B cell (primary cell): Measurements from ENCODE around the gene MAEA. TPM values are rescaled to one million over a fixed set of nuclear protein-coding genes. Genes with fewer than 3 reads are reported as not detected.

Source experiments
- ATAC-seq: fragments of 200-7000 bp; cut with Tn5 transposase; one replicate; pipeline ENCODE4 v1.10.0; 2021; ENCODE audit warnings: low read depth, mild to moderate bottlenecking, moderate number of reproducible peaks, moderate library complexity
- CTCF ChIA-PET: fragments of 350-600 bp; sonication (Branson Sonifier 250); formaldehyde crosslinking; loops from one replicate; lab custom pipeline; 2021; ENCODE audit warnings: antibody characterized with exemption, inconsistent platforms; lab: Charles Lee
- POLR2A ChIA-PET: fragments of 350-600 bp; sonication (Branson Sonifier 250); formaldehyde crosslinking; loops from one replicate; lab custom pipeline; 2021; ENCODE audit warnings: antibody characterized with exemption; lab: Charles Lee
- DNase-seq: peaks from one replicate; pipeline ENCODE4 v3.0.0; 2013
- H2AFZ ChIP-seq: 2 replicates; pipeline ENCODE4 v1.6.1; 2012; ENCODE audit warnings: mild to moderate bottlenecking, low read depth, low read length; ENCODE audit not compliant: insufficient read depth, poor library complexity, severe bottlenecking
- H3K27ac ChIP-seq, 2 donors: 1 replicate in 1 of 2; 2 replicates in 1 of 2; pipeline ENCODE4 v1.5.1; 2012 to 2013; ENCODE audit warnings: low read length in 2 of 2, mild to moderate bottlenecking in 2 of 2, moderate library complexity in 1 of 2
- H3K27me3 ChIP-seq, 4 experiments: fragments of 200-600 bp in 1 of 4; sonication (generic) in 1 of 4; replicated peaks in 1 of 4; 1 replicate in 2 of 4; 2 replicates in 2 of 4; pipeline versions ENCODE4 v1.6.1 to v1.7.0; 2013 to 2016; ENCODE audit warnings: low read length in 3 of 4, mild to moderate bottlenecking in 2 of 4, mixed read lengths in 1 of 4, moderate library complexity in 1 of 4; ENCODE audit not compliant: insufficient read depth in 4 of 4, control insufficient read depth in 3 of 4; ENCODE audit errors: control extremely low read depth in 1 of 4
- H3K36me3 ChIP-seq, 2 experiments: replicated peaks in 1 of 2; 1 replicate in 1 of 2; 2 replicates in 1 of 2; pipeline versions ENCODE4 v1.6.1 to v1.7.1; 2013; ENCODE audit warnings: low read length in 1 of 2; ENCODE audit not compliant: insufficient read depth in 2 of 2, control insufficient read depth in 1 of 2; ENCODE audit errors: control extremely low read depth in 1 of 2, extremely low read depth in 1 of 2
- H3K4me1 ChIP-seq, 2 donors: fragments of 200-600 bp in 1 of 2; sonication (generic) in 1 of 2; 1 replicate in 1 of 2; 2 replicates in 1 of 2; pipeline versions ENCODE4 v1.5.1 to v1.6.1; 2013 to 2017; ENCODE audit warnings: low read length in 2 of 2; ENCODE audit not compliant: control insufficient read depth in 2 of 2, insufficient read depth in 2 of 2
- H3K4me2 ChIP-seq: replicated peaks from 2 replicates; pipeline ENCODE3; 2012; ENCODE audit warnings: mild to moderate bottlenecking, low read depth, low read length; ENCODE audit not compliant: poor library complexity, severe bottlenecking
- H3K4me3 ChIP-seq, 5 experiments: fragments of 200-600 bp in 1 of 5; sonication (generic) in 1 of 5; 1 replicate in 3 of 5; 2 replicates in 2 of 5; pipeline versions ENCODE4 v1.5.1 to v1.7.0; 2011 to 2016; ENCODE audit warnings: low read length in 4 of 5, mild to moderate bottlenecking in 4 of 5, low read depth in 2 of 5, control low read depth in 1 of 5, moderate library complexity in 1 of 5; ENCODE audit not compliant: insufficient read depth in 1 of 5; ENCODE audit errors: control extremely low read depth in 1 of 5, extremely low read depth in 1 of 5
- H3K79me2 ChIP-seq: fragments of 200-600 bp; sonication (generic); one replicate; pipeline ENCODE4 v1.6.0; 2016; ENCODE audit warnings: low read length; ENCODE audit not compliant: control insufficient read depth, insufficient read depth
- H3K9ac ChIP-seq: fragments of 200-600 bp; sonication (generic); 2 replicates; pipeline ENCODE4 v1.6.1; 2017; ENCODE audit warnings: mild to moderate bottlenecking, low read length, moderate library complexity
- H3K9me3 ChIP-seq, 3 donors: one replicate each; pipeline versions ENCODE4 v1.6.1 to v1.7.1; 2013; ENCODE audit warnings: low read length in 2 of 3; ENCODE audit not compliant: control insufficient read depth in 2 of 3, insufficient read depth in 1 of 3; ENCODE audit errors: control extremely low read depth in 1 of 3
- H4K20me1 ChIP-seq: 2 replicates; pipeline ENCODE4 v1.6.0; 2012; ENCODE audit warnings: mild to moderate bottlenecking, low read length; ENCODE audit not compliant: insufficient read depth, control insufficient read depth, poor library complexity, severe bottlenecking
- H3K27ac Mint-ChIP-seq: one replicate; pipeline ENCODE4 v1.8.0; 2021; ENCODE audit warnings: mixed read lengths
- H3K27me3 Mint-ChIP-seq: one replicate; pipeline ENCODE4 v1.8.0; 2021; ENCODE audit warnings: mixed read lengths
- H3K4me1 Mint-ChIP-seq: one replicate; pipeline ENCODE4 v1.8.0; 2021; ENCODE audit warnings: mixed read lengths
- H3K4me3 Mint-ChIP-seq: one replicate; pipeline ENCODE4 v1.8.0; 2021; ENCODE audit warnings: mixed read lengths
- H3K9me3 Mint-ChIP-seq: one replicate; pipeline ENCODE4 v1.8.0; 2022; ENCODE audit warnings: mixed read lengths; ENCODE audit not compliant: insufficient read depth
- EZH2 ChIP-seq: IDR thresholded peaks from 2 replicates; pipeline ENCODE4 v1.6.1; 2012; ENCODE audit warnings: borderline replicate concordance, low read depth, mild to moderate bottlenecking, moderate library complexity, low read length; ENCODE audit not compliant: insufficient read depth, poor library complexity, severe bottlenecking
- WGBS: methylation state at CpG from one replicate; pipeline ENCODE4 v1.1.5; 2013; ENCODE audit warnings: missing lambda C conversion rate; ENCODE audit not compliant: insufficient coverage; 5-methylcytosine and 5-hydroxymethylcytosine counted together
- intact Hi-C: fragments of 100-400 bp; cut with micrococcal nuclease; formaldehyde crosslinking; loops from one replicate; pipeline ENCODE4 v1.10.0; 2022
- polyA plus RNA-seq: library from polyadenylated mRNA; depleted of rRNA; stranded (reverse); fragments of >200 nt; gene quantifications from 2 replicates; pipeline ENCODE4 v1.2.3, GENCODE V29; 2012
- total RNA-seq, 2 donors: library from RNA; stranded (reverse); fragments of 120-200 nt in 1 of 2; gene quantifications; 1 replicate in 1 of 2; 2 replicates in 1 of 2; pipeline versions ENCODE4 v1.2.3 to v1.2.4, GENCODE V29; 2013 to 2022
- TF ChIP-seq, protein P1 (sequence below): fragments of 200-600 bp; IDR thresholded peaks from one replicate; pipeline ENCODE4 v1.8.0; 2022; ENCODE audit warnings: antibody characterized with exemption, mild to moderate bottlenecking

Gene MAEA
- total and polyA plus RNA-seq, 2 donors (not counting 1 experiment from before 2014, with no cell fraction given): 106 to 107 TPM

DNA sequence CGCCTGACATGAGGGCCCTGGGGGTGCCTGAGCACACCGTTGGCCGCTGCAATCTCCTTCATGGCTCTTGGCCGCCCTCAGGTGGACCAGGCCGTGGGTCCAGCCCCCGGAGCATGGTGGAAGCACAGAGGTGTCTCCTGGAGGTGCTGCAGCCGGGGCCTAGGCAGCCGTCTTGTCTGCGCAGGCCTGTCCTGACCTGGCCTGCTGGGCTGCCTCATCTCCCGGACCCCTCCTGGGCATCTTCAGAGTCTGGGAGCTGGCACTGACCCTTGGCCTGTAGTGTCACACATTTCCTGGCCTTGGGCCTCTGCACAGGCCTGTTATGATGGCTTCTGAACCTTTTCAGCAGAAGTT, 78.2 kb downstream of the MAEA start:
- Histone ChIP-seq H3K9ac (no peak overlapping the region), H4K20me1 (no peaks in the 10 kb centered on the region), H3K79me2 (no peaks in the 10 kb centered on the region), H3K4me2 (no peak overlapping the region), H2AFZ (no peak overlapping the region), H3K36me3 (peaks cover 0 to 10% of the 10 kb centered on the region in 2 experiments), H3K27ac (no peak overlapping the region), H3K9me3 (peaks cover 0 to 4% (median 0%) of the 10 kb centered on the region in 3 donors), H3K4me1 (no peaks in the 10 kb centered on the region), H3K4me3 (no peak overlapping the region), H3K27me3 (no peaks in the 10 kb centered on the region)
- Mint-ChIP-seq H3K4me3 (no peak overlapping the region), H3K27ac (no peak overlapping the region), H3K4me1 (no peaks in the 10 kb centered on the region), H3K9me3 (no peaks in the 10 kb centered on the region), H3K27me3 (no peaks in the 10 kb centered on the region)
- ChIA-PET POLR2A (no interaction called here), CTCF (no interaction called here)
- intact Hi-C loops: no loop called here
- TF ChIP-seq EZH2: no peak
- TF ChIP-seq, protein P1, sequence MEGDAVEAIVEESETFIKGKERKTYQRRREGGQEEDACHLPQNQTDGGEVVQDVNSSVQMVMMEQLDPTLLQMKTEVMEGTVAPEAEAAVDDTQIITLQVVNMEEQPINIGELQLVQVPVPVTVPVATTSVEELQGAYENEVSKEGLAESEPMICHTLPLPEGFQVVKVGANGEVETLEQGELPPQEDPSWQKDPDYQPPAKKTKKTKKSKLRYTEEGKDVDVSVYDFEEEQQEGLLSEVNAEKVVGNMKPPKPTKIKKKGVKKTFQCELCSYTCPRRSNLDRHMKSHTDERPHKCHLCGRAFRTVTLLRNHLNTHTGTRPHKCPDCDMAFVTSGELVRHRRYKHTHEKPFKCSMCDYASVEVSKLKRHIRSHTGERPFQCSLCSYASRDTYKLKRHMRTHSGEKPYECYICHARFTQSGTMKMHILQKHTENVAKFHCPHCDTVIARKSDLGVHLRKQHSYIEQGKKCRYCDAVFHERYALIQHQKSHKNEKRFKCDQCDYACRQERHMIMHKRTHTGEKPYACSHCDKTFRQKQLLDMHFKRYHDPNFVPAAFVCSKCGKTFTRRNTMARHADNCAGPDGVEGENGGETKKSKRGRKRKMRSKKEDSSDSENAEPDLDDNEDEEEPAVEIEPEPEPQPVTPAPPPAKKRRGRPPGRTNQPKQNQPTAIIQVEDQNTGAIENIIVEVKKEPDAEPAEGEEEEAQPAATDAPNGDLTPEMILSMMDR: no peak
- ATAC-seq: no peak
- 93% methylated on average over 10 of the region's 10 CpGs for WGBS
- no peak for DNase-seq

DNA sequence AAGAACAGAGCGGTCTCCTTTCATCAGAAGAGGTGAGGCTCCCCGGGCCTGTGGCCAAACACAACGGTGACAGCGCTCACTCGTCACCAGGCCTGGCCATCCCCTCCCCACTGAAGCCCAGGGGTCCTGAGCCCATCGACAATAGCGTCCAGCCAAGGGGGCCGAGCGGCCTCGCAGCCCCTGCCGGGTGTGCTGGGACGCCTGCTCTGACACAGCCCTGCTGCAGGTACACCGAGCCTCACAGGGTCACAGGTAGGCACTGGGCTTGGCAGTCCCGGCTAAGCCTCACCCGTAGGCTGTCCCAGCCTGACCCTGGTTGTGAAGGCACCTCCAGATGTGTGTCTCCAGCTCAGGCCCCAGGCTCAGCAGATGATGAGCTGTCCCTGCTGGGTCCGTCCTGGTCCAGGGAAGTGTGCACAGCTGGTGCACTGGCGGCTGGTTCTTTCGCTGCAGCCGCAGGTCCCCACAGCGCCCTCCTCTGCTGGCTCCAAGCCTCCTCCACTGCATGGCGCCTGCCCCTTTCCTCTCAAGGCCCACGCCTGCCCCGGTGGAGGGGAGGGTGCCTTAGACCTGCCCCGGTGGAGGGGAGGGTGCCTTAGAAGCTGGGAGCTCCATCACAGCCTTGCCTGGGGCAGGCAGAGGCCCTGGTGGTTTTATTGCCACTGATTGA, 78.9 kb downstream of the MAEA start:
- intact Hi-C loops: no loop called here
- Histone ChIP-seq H3K4me2 (no peak overlapping the region), H4K20me1 (no peaks in the 10 kb centered on the region), H3K9me3 (peaks cover 0 to 4% (median 0%) of the 10 kb centered on the region in 3 donors), H2AFZ (no peak overlapping the region), H3K27me3 (no peaks in the 10 kb centered on the region), H3K36me3 (peaks cover 0 to 14% of the 10 kb centered on the region in 2 experiments), H3K27ac (no peak overlapping the region), H3K4me1 (no peaks in the 10 kb centered on the region), H3K9ac (no peak overlapping the region), H3K79me2 (no peaks in the 10 kb centered on the region), H3K4me3 (no peak overlapping the region)
- DNase-seq (no peak), ATAC-seq (no peak)
- H3K9me3 Mint-ChIP-seq: no peaks in the 10 kb centered on the region
- TF ChIP-seq EZH2: no peak
- TF ChIP-seq, protein P1: no peak
- H3K4me3 Mint-ChIP-seq: no peak overlapping the region
- CTCF ChIA-PET: no interaction called here
- POLR2A ChIA-PET: no interaction called here
- no peak overlapping the region for H3K27ac Mint-ChIP-seq
- H3K4me1 Mint-ChIP-seq: no peaks in the 10 kb centered on the region
- 94% methylated on average over 20 of the region's 24 CpGs for WGBS
- H3K27me3 Mint-ChIP-seq: no peaks in the 10 kb centered on the region
